ENCODE data around the gene RASA3.
A peak's percentile ranks its signal among the peaks of the same experiment; 100 is the strongest.
"Not testable (repeated sequence)": the region's sequence is repeated elsewhere in the genome, so short reads cannot be mapped to it uniquely, and the experiment has no call there.

The RASA3 gene

GRCh38 chr13:114140906-114141250 lies 8.5 kb upstream of the RASA3 start:
- DNase-seq = no peak

GRCh38 chr13:114140131-114140905 lies 7.9 kb upstream of the RASA3 start:
- no peak for DNase-seq

- no peak for DNase-seq
Measured at GRCh38 chr13:114136576-114136975, 4.2 kb upstream of the RASA3 start.

GRCh38 chr13:114135731-114136171 lies 3.3 kb upstream of the RASA3 start:
- DNase-seq = no peak

- DNase-seq = no peak
Measured at GRCh38 chr13:114134944-114135610, 2.7 kb upstream of the RASA3 start.

- no peak for DNase-seq
Measured at GRCh38 chr13:114134111-114134943, 1.9 kb upstream of the RASA3 start.

GRCh38 chr13:114133552-114133951 lies 1.1 kb upstream of the RASA3 start:
- not testable (repeated sequence) for DNase-seq

GRCh38 chr13:114133126-114133525 lies 703 bp upstream of the RASA3 start:
- DNase-seq = not testable (repeated sequence)

GRCh38 chr13:114131583-114132418 lies 622 bp downstream of the RASA3 start:
- peak; percentile 31 for DNase-seq

- DNase-seq = no peak
Measured at GRCh38 chr13:114130837-114131582, 1.4 kb downstream of the RASA3 start.

GRCh38 chr13:114130131-114130836 lies 2.1 kb downstream of the RASA3 start:
- DNase-seq = no peak

GRCh38 chr13:114129649-114130062 lies 2.8 kb downstream of the RASA3 start:
- DNase-seq = no peak

- peak; percentile 84 for DNase-seq
Measured at GRCh38 chr13:114128624-114129522, 3.5 kb downstream of the RASA3 start.

GRCh38 chr13:114128348-114128623 lies 4.1 kb downstream of the RASA3 start:
- DNase-seq = no peak

- DNase-seq = no peak
Measured at GRCh38 chr13:114127473-114128347, 4.7 kb downstream of the RASA3 start.

- DNase-seq = no peak
Measured at GRCh38 chr13:114126789-114127472, 5.5 kb downstream of the RASA3 start.

GRCh38 chr13:114126086-114126485 lies 6.3 kb downstream of the RASA3 start:
- not testable (repeated sequence) for DNase-seq

GRCh38 chr13:114125589-114125988 lies 6.8 kb downstream of the RASA3 start:
- no peak for DNase-seq

- DNase-seq = peak; percentile 46
Measured at GRCh38 chr13:114124921-114125320, 7.5 kb downstream of the RASA3 start.
